ENCODE results near the gene ZFAND2A. TPM values are rescaled to one million over a fixed set of nuclear protein-coding genes. Genes with fewer than 3 reads are reported as not detected.

Gene ZFAND2A
- total RNA-seq, 4 donors from 2014 or later = 17.4 to 39.4 (median 21.8) TPM

DNA sequence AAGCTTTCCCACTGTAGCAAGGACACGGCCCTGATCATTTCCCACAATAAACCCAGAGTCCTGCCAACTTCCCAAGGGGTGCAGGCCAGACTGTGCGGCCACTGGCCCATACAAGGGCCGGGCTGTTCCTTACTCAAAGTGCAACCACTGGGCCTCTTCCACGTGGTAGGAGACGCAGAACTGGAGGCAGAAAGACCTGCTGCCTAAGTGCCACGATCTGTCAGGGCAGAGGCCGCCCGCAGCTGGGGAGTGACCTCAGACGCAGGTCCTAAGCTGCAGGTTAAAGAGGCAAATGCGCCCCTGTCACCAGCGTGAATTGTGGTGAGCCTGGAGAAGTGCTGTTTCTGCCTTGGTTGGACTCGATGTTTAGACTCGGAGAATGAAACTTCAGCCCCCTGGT is 45.9 kb downstream of the ZFAND2A start:
- intact Hi-C loops (cut with DNase I; ENCODE audit: low total_unique reads) = no loop called here
- TF ChIP-seq, protein P1, sequence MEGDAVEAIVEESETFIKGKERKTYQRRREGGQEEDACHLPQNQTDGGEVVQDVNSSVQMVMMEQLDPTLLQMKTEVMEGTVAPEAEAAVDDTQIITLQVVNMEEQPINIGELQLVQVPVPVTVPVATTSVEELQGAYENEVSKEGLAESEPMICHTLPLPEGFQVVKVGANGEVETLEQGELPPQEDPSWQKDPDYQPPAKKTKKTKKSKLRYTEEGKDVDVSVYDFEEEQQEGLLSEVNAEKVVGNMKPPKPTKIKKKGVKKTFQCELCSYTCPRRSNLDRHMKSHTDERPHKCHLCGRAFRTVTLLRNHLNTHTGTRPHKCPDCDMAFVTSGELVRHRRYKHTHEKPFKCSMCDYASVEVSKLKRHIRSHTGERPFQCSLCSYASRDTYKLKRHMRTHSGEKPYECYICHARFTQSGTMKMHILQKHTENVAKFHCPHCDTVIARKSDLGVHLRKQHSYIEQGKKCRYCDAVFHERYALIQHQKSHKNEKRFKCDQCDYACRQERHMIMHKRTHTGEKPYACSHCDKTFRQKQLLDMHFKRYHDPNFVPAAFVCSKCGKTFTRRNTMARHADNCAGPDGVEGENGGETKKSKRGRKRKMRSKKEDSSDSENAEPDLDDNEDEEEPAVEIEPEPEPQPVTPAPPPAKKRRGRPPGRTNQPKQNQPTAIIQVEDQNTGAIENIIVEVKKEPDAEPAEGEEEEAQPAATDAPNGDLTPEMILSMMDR (IDR thresholded peaks at IDR 0.05) = no peak
- no peak for TF ChIP-seq POLR2A (IDR thresholded peaks at IDR 0.05)
- Histone ChIP-seq H3K4me1 (no peaks in the 10 kb centered on the region), H3K4me3 (no peak overlapping the region), H3K9me3 (no peaks in the 10 kb centered on the region), H3K27ac (no peak overlapping the region), H3K27me3 (no peaks in the 10 kb centered on the region), H3K36me3 (no peaks in the 10 kb centered on the region)
- no peak for DNase-seq

DNA sequence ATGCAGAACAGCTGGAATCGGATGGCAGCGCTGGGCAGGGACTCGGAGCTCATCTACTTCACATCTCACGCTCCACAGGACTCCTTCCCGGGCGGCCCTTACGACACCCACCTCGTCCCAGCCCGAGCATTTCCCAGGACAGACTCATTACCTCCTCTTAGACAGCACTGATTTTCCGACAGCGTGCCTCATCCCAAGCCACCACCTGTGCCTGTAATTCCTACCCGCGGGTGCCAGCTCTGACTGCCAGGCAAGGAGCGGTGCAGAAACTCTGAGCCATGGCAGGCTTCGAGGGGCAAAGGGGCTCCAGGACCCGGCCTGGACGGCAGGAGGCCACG is 46.5 kb downstream of the ZFAND2A start:
- Histone ChIP-seq H3K4me1 (no peaks in the 10 kb centered on the region), H3K36me3 (no peaks in the 10 kb centered on the region), H3K27ac (no peak overlapping the region), H3K4me3 (no peak overlapping the region), H3K27me3 (no peaks in the 10 kb centered on the region), H3K9me3 (no peaks in the 10 kb centered on the region)
- DNase-seq = no peak
- TF ChIP-seq, protein P1 (IDR thresholded peaks at IDR 0.05) = no peak
- TF ChIP-seq POLR2A (IDR thresholded peaks at IDR 0.05) = no peak
- intact Hi-C loops (cut with DNase I; ENCODE audit: low total_unique reads) = no loop called here

DNA sequence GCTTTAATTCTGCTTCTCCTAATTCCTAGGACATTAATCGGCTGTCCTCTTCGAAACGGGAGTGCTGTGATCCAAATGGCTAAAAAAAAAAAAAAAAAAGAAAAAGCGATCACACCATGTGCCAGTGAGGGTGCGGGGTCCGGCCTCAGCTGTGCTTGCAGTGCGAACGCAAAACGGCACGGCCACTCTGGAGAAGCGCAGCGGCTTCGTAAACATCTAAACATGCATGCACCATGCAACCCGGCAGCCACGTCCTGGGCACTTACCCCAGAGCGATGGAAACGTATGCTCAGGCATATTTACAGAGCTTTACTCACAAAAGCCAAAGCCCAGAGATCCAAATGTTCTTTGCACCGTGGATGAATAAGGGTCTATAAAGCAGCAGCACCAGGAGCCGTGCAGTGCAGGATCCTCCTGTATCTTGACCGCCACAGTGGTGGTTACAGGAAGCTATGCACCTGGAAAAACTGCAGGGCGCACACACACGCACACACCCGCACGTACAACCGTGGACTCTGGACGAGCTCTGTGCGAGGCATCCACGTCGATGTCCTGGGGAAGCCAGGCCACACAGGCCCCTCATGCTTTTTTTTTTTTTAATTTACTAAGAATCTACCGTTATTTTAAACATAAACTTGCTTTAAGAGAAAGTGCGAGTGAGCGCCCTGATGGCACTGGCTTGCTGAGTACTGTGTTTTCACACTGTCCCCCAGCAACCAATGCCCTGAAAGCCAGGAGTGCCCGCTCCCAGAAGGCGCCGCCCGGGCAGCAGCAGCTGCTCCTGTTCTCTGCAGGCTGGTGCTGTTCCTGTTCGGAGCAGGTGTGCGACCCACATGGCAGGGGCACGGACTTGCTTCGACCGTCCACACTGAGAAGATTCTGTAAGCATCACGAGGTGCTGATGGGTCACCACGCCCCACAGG is 47.1 kb downstream of the ZFAND2A start:
- no peak for TF ChIP-seq POLR2A (IDR thresholded peaks at IDR 0.05)
- TF ChIP-seq, protein P1 (IDR thresholded peaks at IDR 0.05) = no peak
- Histone ChIP-seq H3K27me3 (no peaks in the 10 kb centered on the region), H3K9me3 (no peaks in the 10 kb centered on the region), H3K4me1 (no peaks in the 10 kb centered on the region), H3K27ac (no peak overlapping the region), H3K36me3 (no peaks in the 10 kb centered on the region), H3K4me3 (no peak overlapping the region)
- intact Hi-C loops (cut with DNase I; ENCODE audit: low total_unique reads) = no loop called here
- DNase-seq = no peak

DNA sequence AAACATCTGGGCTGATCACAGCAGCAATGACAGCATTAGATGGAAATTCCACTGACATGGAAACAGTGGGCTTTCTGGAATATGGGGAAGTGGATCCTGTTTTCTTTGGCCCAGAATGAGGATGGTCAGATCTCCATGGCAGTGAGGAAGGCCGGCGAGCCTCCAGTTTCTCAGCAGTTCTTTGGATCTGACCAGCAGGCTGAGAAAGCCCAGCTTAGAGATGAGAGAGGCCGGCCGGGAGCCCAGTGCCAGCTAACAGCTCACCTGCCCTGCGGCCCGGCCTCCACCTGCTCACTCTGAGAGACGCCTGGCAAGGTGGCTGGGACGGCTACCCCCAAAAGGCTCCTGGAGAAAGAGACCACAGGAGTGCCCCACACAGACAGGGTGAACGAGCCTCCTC is 47.9 kb downstream of the ZFAND2A start:
- no peak for TF ChIP-seq POLR2A (IDR thresholded peaks at IDR 0.05)
- TF ChIP-seq, protein P1 (IDR thresholded peaks at IDR 0.05) = no peak
- Histone ChIP-seq H3K36me3 (no peaks in the 10 kb centered on the region), H3K4me3 (no peak overlapping the region), H3K27ac (no peak overlapping the region), H3K27me3 (no peaks in the 10 kb centered on the region), H3K9me3 (no peaks in the 10 kb centered on the region), H3K4me1 (no peaks in the 10 kb centered on the region)
- no peak for DNase-seq
- intact Hi-C loops (cut with DNase I; ENCODE audit: low total_unique reads) = no loop called here

DNA sequence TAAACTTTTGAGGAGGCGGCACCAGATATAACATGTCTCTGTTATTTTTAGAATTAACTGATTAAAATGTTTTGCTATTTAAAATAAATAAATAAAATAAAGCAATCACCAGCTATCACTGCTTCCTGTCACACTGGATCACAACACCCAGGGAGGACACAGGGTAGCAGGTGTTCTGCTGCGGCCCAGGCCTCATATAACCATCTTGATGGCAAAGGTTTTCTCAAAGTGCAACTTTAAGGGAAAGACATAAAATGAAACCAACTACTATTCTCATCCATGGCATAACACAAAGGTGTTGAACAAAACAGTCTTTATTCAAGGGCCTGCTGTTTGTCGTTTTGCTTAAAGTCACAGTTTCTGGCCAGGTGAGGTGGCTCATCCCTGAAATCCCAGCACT is 48.8 kb downstream of the ZFAND2A start:
- TF ChIP-seq, protein P1 (IDR thresholded peaks at IDR 0.05) = no peak
- no peak for TF ChIP-seq POLR2A (IDR thresholded peaks at IDR 0.05)
- H3K4me1 ChIP-seq = no peaks in the 10 kb centered on the region
- no peak overlapping the region for H3K27ac ChIP-seq
- H3K9me3 ChIP-seq = no peaks in the 10 kb centered on the region
- no peak for DNase-seq
- H3K4me3 ChIP-seq = no peak overlapping the region
- H3K27me3 ChIP-seq = no peaks in the 10 kb centered on the region
- intact Hi-C loops (cut with DNase I; ENCODE audit: low total_unique reads) = no loop called here
- H3K36me3 ChIP-seq = no peaks in the 10 kb centered on the region

Measured in uterus (tissue), 4 donors.